NCI-H2196 treated with DMSO at 0.1 percent for 48 hours (cell line): ENCODE measurements around the gene SMO.
"Not testable (repeated sequence)": the region's sequence is repeated elsewhere in the genome, so short reads cannot be mapped to it uniquely, and the experiment has no call there.

Experiments used
- DNase-seq: peaks from one replicate; lab custom pipeline; 2025; ENCODE audit not compliant: unreplicated experiment; lab: John Stamatoyannopoulos, UW

SMO gene

GRCh38 chr7:129208667-129209066 is 20.2 kb downstream of the SMO start:
- DNase-seq = no peak

GRCh38 chr7:129209067-129209926 is 20.9 kb downstream of the SMO start:
- DNase-seq = no peak

GRCh38 chr7:129210256-129210988 is 22.0 kb downstream of the SMO start:
- peak; percentile 37 for DNase-seq

GRCh38 chr7:129210989-129211312 is 22.5 kb downstream of the SMO start:
- DNase-seq = no peak

GRCh38 chr7:129212126-129212525 is 23.7 kb downstream of the SMO start:
- no peak for DNase-seq

- no peak for DNase-seq
Measured at GRCh38 chr7:129212596-129212995, 24.2 kb downstream of the SMO start.

- DNase-seq = peak; percentile 6
Measured at GRCh38 chr7:129213828-129214227, 25.4 kb downstream of the SMO start.

GRCh38 chr7:129215691-129216090 is 27.3 kb downstream of the SMO start:
- not testable (repeated sequence) for DNase-seq

GRCh38 chr7:129216101-129216715 is 27.8 kb downstream of the SMO start:
- not testable (repeated sequence) for DNase-seq

- DNase-seq = not testable (repeated sequence)
Measured at GRCh38 chr7:129216821-129217416, 28.5 kb downstream of the SMO start.

GRCh38 chr7:129218514-129219062 is 30.2 kb downstream of the SMO start:
- DNase-seq = peak; percentile 61

GRCh38 chr7:129219166-129219565 is 30.7 kb downstream of the SMO start:
- not testable (repeated sequence) for DNase-seq

- no peak for DNase-seq
Measured at GRCh38 chr7:129222064-129222463, 33.6 kb downstream of the SMO start.

GRCh38 chr7:129224251-129225205 is 36.1 kb downstream of the SMO start, which contains the start of gene AHCYL2:
Gene AHCYL2, plus strand, starts transcription at chr7:129225030.
- peak; percentile 94 for DNase-seq

- DNase-seq = no peak
Measured at GRCh38 chr7:129225206-129225930, 36.9 kb downstream of the SMO start.

- DNase-seq = no peak
Measured at GRCh38 chr7:129225931-129226572, 37.6 kb downstream of the SMO start.

- no peak for DNase-seq
Measured at GRCh38 chr7:129227646-129228578, 39.5 kb downstream of the SMO start.

GRCh38 chr7:129228633-129229032 is 40.2 kb downstream of the SMO start:
- DNase-seq = no peak
